UCSD-AML1 (cell line): Measurements from ENCODE around the gene KRTAP5-6.

Experiments used
- DNase-seq: peaks from one replicate; lab custom pipeline; 2025; ENCODE audit not compliant: unreplicated experiment; lab: John Stamatoyannopoulos, UW

The KRTAP5-6 gene

DNA sequence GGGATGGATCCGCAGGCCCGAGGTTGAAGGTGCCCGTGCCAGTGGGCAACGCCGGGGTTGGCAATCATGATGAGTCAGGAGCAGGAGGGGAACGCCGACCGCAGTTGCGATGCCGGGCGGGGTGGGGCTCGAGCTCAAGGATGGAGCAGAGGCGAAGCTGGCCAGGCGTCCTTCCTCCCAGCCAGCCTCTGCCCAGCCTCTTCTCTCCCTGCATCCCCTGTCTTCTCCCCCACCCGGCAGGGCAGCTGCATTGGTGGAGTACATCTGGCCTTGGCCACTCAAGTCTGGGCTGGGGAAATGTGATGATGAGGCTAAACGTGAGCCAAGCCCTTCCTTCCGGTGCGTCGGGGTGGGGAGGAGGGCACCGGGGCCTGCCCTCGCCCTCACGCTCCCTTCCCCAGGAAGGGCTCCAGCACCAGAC is 49.5 kb downstream of the KRTAP5-6 start:
- DNase-seq, result no peak

DNA sequence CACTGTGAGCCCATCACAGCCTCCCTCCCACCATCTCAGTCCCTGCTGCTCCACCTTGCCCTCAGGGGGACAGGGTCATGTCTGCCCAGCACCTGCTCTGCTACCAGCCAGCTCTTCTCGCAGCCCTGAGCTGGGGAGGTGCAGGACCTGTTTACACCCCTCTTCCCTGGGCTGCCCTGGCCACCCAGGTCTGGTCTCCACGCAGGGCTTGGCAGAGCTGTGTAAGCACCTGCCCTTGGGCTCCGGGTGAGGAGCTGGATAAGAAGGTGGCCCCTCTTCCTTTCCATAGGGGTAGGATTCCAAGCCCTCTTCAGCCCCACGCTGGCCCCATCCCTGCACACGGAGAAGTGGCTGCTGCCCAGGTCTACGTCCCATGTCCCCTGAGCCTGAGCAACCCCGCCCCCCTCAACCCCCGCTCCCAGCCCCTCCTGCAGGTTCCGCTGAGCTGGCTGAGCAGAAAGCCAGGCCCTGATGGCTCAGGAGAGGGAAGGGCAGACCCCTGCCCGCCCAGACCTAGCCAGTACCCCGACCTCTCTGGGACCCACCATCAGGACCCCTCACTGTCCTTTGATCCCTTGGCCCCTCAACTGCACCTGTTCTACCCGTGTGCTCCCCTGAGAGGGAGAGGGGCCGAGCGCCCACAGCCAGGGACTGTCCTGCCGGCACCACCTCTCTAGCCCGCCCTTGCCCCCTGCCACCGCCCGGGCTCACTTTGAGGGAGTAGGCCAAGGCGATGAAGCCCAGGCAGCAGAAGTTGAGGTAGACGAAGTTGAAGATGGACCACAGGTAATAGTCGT is 50.2 kb downstream of the KRTAP5-6 start:
- no peak for DNase-seq
